Effector memory CD8-positive, alpha-beta T cell (primary cell): ENCODE data around the gene ENTHD1.

Source experiments
- ATAC-seq: fragments of 150-1000 bp; cut with Tn5 transposase; replicated peaks from 2 replicates; pipeline ENCODE4 v1.10.0; 2021; ENCODE audit warnings: mild to moderate bottlenecking, moderate library complexity
- DNase-seq, 3 experiments: peaks; one replicate each; pipeline ENCODE4 v3.0.0; 2021
- H3K27ac Mint-ChIP-seq, 2 donors: one replicate each; pipeline ENCODE4 v1.8.0; 2022; ENCODE audit warnings: mild to moderate bottlenecking in 2 of 2, mixed read lengths in 2 of 2, moderate library complexity in 2 of 2
- H3K27me3 Mint-ChIP-seq, 2 donors: one replicate each; pipeline ENCODE4 v1.8.0; 2022; ENCODE audit warnings: mixed read lengths in 2 of 2
- H3K36me3 Mint-ChIP-seq: one replicate; pipeline ENCODE4 v1.8.0; 2022; ENCODE audit warnings: mild to moderate bottlenecking, moderate library complexity, mixed read lengths; ENCODE audit not compliant: insufficient read depth
- H3K4me1 Mint-ChIP-seq, 2 donors: one replicate each; pipeline ENCODE4 v1.8.0; 2022; ENCODE audit warnings: low read depth in 2 of 2, mixed read lengths in 2 of 2
- H3K4me3 Mint-ChIP-seq, 2 donors: one replicate each; pipeline ENCODE4 v1.8.0; 2022; ENCODE audit warnings: mild to moderate bottlenecking in 2 of 2, mixed read lengths in 2 of 2, moderate library complexity in 2 of 2
- H3K9me3 Mint-ChIP-seq, 2 donors: one replicate each; pipeline ENCODE4 v1.8.0; 2022; ENCODE audit warnings: mixed read lengths in 2 of 2

Gene ENTHD1

GRCh38 chr22:39723463-39723862 lies 170.1 kb downstream of the ENTHD1 start:
- DNase-seq (no peak), ATAC-seq (no peak)
- Mint-ChIP-seq H3K9me3 (no peaks in the 10 kb centered on the region), H3K27ac (no peak overlapping the region), H3K36me3 (peaks cover 4% of the 10 kb centered on the region), H3K4me3 (no peak overlapping the region), H3K27me3 (peaks cover 0 to 31% of the 10 kb centered on the region in 2 donors), H3K4me1 (peaks cover 4 to 7% of the 10 kb centered on the region in 2 donors)

GRCh38 chr22:39722501-39722900 lies 171.1 kb downstream of the ENTHD1 start:
- Mint-ChIP-seq H3K27ac (no peak overlapping the region), H3K4me1 (peaks cover 4 to 7% of the 10 kb centered on the region in 2 donors), H3K9me3 (no peaks in the 10 kb centered on the region), H3K27me3 (peaks cover 0 to 31% of the 10 kb centered on the region in 2 donors), H3K36me3 (peaks cover 4% of the 10 kb centered on the region), H3K4me3 (no peak overlapping the region)
- DNase-seq: no peak
- ATAC-seq: no peak

- Mint-ChIP-seq H3K9me3 (no peaks in the 10 kb centered on the region), H3K4me3 (no peak overlapping the region), H3K36me3 (peaks cover 4% of the 10 kb centered on the region), H3K27me3 (peaks cover 0 to 27% of the 10 kb centered on the region in 2 donors), H3K27ac (no peak overlapping the region), H3K4me1 (peaks cover 4 to 7% of the 10 kb centered on the region in 2 donors)
- DNase-seq: no peak
- ATAC-seq: no peak
Measured at GRCh38 chr22:39722032-39722325, 171.6 kb downstream of the ENTHD1 start.

GRCh38 chr22:39721206-39722031 lies 172.1 kb downstream of the ENTHD1 start:
- Mint-ChIP-seq H3K9me3 (no peaks in the 10 kb centered on the region), H3K4me3 (no peak overlapping the region), H3K27ac (no peak overlapping the region), H3K4me1 (peaks cover 4 to 7% of the 10 kb centered on the region in 2 donors), H3K36me3 (no peaks in the 10 kb centered on the region), H3K27me3 (peaks cover 0 to 25% of the 10 kb centered on the region in 2 donors)
- DNase-seq: no peak
- ATAC-seq: no peak

- ATAC-seq (peak; percentile 78), DNase-seq (no peak)
- peak overlapping the region in 1 of 2 donors; percentile 38 for H3K4me3 Mint-ChIP-seq
- H3K9me3 Mint-ChIP-seq: no peaks in the 10 kb centered on the region
- peak overlapping the region; percentile 54 to 67 for H3K27ac Mint-ChIP-seq
- H3K4me1 Mint-ChIP-seq: peaks cover 4 to 7% of the 10 kb centered on the region in 2 donors
- H3K27me3 Mint-ChIP-seq: peaks cover 0 to 16% of the 10 kb centered on the region in 2 donors
- no peaks in the 10 kb centered on the region for H3K36me3 Mint-ChIP-seq
Measured at GRCh38 chr22:39719559-39720450, 173.8 kb downstream of the ENTHD1 start.

GRCh38 chr22:39718921-39719475 lies 174.6 kb downstream of the ENTHD1 start:
- peaks cover 5 to 7% of the 10 kb centered on the region in 2 donors for H3K4me1 Mint-ChIP-seq
- H3K4me3 Mint-ChIP-seq: peak overlapping the region in 1 of 2 donors; percentile 38
- ATAC-seq: no peak
- peak overlapping the region; percentile 54 to 67 for H3K27ac Mint-ChIP-seq
- H3K27me3 Mint-ChIP-seq: peaks cover 0 to 16% of the 10 kb centered on the region in 2 donors
- H3K36me3 Mint-ChIP-seq: no peaks in the 10 kb centered on the region
- no peak for DNase-seq
- no peaks in the 10 kb centered on the region for H3K9me3 Mint-ChIP-seq

GRCh38 chr22:39718206-39718605 lies 175.4 kb downstream of the ENTHD1 start:
- H3K27me3 Mint-ChIP-seq: peaks cover 0 to 12% of the 10 kb centered on the region in 2 donors
- peak overlapping the region in 1 of 2 donors; percentile 60 for H3K27ac Mint-ChIP-seq
- ATAC-seq: no peak
- no peaks in the 10 kb centered on the region for H3K36me3 Mint-ChIP-seq
- no peak for DNase-seq
- no peaks in the 10 kb centered on the region for H3K9me3 Mint-ChIP-seq
- H3K4me1 Mint-ChIP-seq: peaks cover 7 to 9% of the 10 kb centered on the region in 2 donors
- H3K4me3 Mint-ChIP-seq: peak overlapping the region in 1 of 2 donors; percentile 42

GRCh38 chr22:39717099-39717498 lies 176.5 kb downstream of the ENTHD1 start:
- DNase-seq (no peak), ATAC-seq (no peak)
- no peak overlapping the region for H3K27ac Mint-ChIP-seq
- no peaks in the 10 kb centered on the region for H3K36me3 Mint-ChIP-seq
- H3K27me3 Mint-ChIP-seq: peaks cover 0 to 12% of the 10 kb centered on the region in 2 donors
- peaks cover 7 to 9% of the 10 kb centered on the region in 2 donors for H3K4me1 Mint-ChIP-seq
- H3K9me3 Mint-ChIP-seq: no peaks in the 10 kb centered on the region
- no peak overlapping the region for H3K4me3 Mint-ChIP-seq

GRCh38 chr22:39716534-39716933 lies 177.0 kb downstream of the ENTHD1 start:
- DNase-seq: no peak
- no peak overlapping the region for H3K4me3 Mint-ChIP-seq
- peaks cover 7 to 9% of the 10 kb centered on the region in 2 donors for H3K4me1 Mint-ChIP-seq
- no peaks in the 10 kb centered on the region for H3K9me3 Mint-ChIP-seq
- H3K27ac Mint-ChIP-seq: peak overlapping the region in 1 of 2 donors; percentile 26
- ATAC-seq: no peak
- no peaks in the 10 kb centered on the region for H3K36me3 Mint-ChIP-seq
- H3K27me3 Mint-ChIP-seq: peaks cover 0 to 17% of the 10 kb centered on the region in 2 donors

GRCh38 chr22:39715778-39716495 lies 177.6 kb downstream of the ENTHD1 start:
- Mint-ChIP-seq H3K27ac (peak overlapping the region in 1 of 2 donors; percentile 26), H3K27me3 (peaks cover 0 to 23% of the 10 kb centered on the region in 2 donors), H3K4me3 (no peak overlapping the region), H3K4me1 (peaks cover 7 to 9% of the 10 kb centered on the region in 2 donors), H3K9me3 (no peaks in the 10 kb centered on the region), H3K36me3 (no peaks in the 10 kb centered on the region)
- no peak for ATAC-seq
- no peak for DNase-seq

- peaks cover 9 to 39% of the 10 kb centered on the region in 2 donors for H3K27me3 Mint-ChIP-seq
- H3K27ac Mint-ChIP-seq: no peak overlapping the region
- DNase-seq: no peak
- no peaks in the 10 kb centered on the region for H3K36me3 Mint-ChIP-seq
- H3K4me3 Mint-ChIP-seq: no peak overlapping the region
- no peak for ATAC-seq
- peaks cover 6 to 7% of the 10 kb centered on the region in 2 donors for H3K4me1 Mint-ChIP-seq
- H3K9me3 Mint-ChIP-seq: no peaks in the 10 kb centered on the region
Measured at GRCh38 chr22:39714321-39714720, 179.2 kb downstream of the ENTHD1 start.

GRCh38 chr22:39713799-39714290 lies 179.7 kb downstream of the ENTHD1 start:
- ATAC-seq: no peak
- Mint-ChIP-seq H3K4me3 (no peak overlapping the region), H3K27ac (no peak overlapping the region), H3K4me1 (peaks cover 2 to 5% of the 10 kb centered on the region in 2 donors), H3K27me3 (peaks cover 9 to 44% of the 10 kb centered on the region in 2 donors), H3K9me3 (no peaks in the 10 kb centered on the region), H3K36me3 (no peaks in the 10 kb centered on the region)
- DNase-seq: no peak
